HG02973 (cell line): ENCODE results near the gene PRKCH.
"Not testable (repeated sequence)": the region's sequence is repeated elsewhere in the genome, so short reads cannot be mapped to it uniquely, and the experiment has no call there.

Experiments used
- ATAC-seq: cut with Tn5 transposase; IDR thresholded peaks from one replicate; pipeline ENCODE4 v1.9.1; 2021; ENCODE audit warnings: moderate library complexity; ENCODE audit not compliant: unreplicated experiment

The PRKCH gene

DNA sequence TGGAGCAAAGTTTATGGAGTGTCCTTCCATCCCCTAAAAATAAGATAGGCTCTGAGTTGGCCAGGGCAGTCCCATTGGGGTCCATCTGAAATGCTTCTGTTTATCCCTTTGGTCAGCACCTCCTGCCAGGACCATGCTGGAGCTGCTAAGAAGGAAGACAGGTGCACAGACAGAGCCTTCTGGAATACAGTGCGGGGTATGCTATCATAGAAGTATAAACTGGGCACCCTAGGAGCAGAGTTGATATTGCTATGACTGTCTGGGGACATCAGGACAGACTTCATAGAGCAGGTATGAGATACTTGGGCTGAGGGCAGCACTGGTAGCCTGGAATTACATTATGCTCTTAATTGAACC is 203.5 kb downstream of the PRKCH start:
- no peak for ATAC-seq

DNA sequence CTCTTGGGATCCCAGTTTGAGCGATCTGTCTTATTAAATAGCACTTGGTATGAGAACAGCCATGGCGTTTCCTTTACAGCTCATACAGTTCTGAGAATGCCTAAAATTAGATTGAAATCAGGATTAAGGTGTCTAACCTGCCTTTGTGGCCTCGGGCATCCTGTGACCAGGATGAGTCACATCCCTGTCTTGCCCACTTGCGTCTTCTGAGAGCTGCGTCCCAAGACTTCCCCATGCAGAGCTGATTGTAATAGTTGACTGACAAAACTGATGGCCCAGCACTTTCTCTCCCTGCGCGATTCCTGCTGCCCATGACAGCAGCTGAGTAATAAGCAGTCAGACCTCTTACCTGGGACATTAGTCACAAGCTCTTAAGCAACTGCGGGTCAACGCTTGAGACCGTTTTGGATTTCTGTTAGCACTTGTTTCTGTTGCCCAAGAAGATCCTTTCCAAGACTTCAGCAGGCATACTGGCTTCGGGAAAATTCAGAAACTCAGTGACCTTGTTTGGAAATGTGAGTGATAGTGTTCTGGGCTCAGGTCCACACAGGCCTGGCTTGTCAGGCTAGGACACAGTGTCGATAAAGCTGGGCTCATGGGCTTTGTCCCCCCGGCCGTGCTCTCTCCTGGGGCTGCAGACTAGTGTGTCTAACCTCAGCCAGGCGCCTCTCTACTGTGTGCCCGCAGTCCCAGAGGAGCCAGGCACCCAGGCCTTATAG is 204.1 kb downstream of the PRKCH start:
- ATAC-seq = peak; percentile 84

- ATAC-seq = no peak
Observed at GRCh38 chr14:61526405-61527312, 205.3 kb downstream of the PRKCH start.

GRCh38 chr14:61527325-61528100 is 206.1 kb downstream of the PRKCH start:
- ATAC-seq = no peak

- no peak for ATAC-seq
Observed at GRCh38 chr14:61528591-61529021, 207.2 kb downstream of the PRKCH start.

GRCh38 chr14:61529360-61529759 is 208.0 kb downstream of the PRKCH start:
- ATAC-seq = not testable (repeated sequence)

DNA sequence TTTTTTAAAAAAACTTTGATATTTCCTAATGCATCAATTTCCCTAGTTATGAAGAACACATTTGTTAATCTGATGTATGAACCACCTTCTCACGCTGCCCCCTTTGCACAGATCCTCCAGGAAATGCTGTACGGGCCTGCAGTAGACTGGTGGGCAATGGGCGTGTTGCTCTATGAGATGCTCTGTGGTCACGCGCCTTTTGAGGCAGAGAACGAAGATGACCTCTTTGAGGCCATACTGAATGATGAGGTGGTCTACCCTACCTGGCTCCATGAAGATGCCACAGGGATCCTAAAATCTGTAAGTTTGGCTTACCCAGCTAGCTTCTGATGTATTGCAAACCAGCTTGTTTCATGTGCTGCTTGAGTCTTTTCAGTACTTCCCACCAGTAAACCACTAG is 208.9 kb downstream of the PRKCH start:
- ATAC-seq = no peak

- ATAC-seq = no peak
Observed at GRCh38 chr14:61530896-61531295, 209.5 kb downstream of the PRKCH start.

- ATAC-seq = no peak
Observed at GRCh38 chr14:61531465-61532122, 210.2 kb downstream of the PRKCH start.

DNA sequence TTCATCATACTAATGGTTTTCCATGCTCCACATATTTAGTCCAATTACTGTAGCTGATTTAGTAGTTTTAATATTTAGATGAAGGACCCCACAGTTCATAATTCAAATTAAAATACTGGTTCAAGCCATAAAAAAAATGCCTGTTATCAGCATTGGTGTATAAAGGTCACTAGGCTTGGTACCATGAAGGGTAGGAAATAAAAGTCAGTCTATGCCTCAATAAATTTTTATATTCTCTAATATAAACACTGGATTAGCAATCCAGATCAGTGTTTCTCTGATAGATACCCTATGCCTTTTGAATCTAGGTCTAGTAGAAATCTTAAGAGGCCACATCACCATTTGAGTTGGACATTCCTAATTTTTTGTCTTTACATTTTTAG is 210.7 kb downstream of the PRKCH start:
- no peak for ATAC-seq

DNA sequence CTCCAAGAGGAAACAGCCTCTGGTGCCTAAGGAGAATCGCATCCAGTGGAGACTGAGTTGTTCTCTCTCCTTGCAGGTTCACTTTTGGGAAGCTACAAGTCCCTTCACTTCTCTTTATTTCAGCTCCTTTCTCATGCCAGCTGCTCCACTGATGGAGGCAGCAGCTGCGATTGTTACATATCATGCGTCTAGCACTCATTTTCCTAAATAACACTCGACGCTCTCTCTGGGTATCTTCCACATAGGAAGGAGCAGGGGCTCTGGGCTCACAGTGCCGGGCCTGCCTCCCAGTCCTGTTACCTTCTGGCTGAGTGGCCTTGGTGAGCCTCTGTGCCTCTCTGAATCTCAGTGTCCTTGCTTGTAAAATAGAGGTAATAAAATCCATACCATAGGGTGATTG is 211.4 kb downstream of the PRKCH start:
- ATAC-seq = no peak

DNA sequence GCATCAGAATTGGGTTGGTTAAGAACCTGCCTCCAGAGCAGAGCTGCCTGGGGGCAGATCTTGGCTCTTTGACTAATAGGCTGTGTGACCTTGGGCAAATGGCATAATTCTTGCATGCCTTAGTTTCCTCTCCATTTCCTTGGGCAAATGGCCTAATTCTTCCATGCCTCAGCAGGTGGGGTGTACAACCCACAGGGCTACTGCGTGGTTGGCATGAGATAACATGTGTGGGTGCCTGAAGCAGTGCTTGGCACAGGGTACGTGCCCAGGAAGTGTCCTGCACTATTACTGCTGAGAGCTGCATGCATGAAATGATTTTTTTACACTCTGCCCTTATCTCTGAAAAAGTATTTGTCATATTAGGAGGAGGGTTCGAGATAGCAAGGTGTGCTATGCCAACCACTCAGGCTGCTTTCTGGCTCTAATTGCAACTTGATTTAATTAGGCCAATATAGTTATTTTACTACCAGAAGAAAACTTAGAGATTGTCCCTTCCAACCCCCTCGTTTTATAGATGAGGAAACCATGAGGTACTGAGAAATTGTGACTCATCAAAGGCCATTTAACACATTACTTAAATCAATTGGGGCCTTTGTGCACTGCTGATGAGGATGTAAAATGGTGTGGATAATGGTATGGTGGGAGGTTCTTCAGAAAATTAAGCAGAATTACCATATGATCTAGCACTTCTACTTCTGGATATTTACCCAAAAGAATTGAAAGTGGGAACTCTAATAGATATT is 212.3 kb downstream of the PRKCH start:
- no peak for ATAC-seq

- ATAC-seq = no peak
Observed at GRCh38 chr14:61535032-61535431, 213.7 kb downstream of the PRKCH start.

DNA sequence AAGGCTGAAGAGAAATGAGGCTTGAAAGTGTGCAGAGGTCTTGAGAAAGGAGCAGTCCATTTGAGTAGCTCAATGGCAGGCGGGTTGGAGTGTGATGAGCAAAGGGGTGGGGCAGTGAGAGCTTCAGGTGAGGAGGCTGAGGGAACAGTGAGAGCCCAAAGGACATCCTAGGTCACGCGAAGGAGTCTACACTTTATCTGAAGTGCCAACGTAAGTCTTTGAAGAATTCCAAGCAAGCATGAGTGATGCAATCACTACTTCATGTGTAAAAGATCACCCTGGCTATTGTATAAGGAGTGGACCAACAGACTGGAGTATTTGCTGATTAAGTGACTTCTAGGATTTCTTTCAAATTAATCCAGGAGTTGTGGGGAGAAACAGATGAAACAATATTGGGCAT is 214.1 kb downstream of the PRKCH start:
- ATAC-seq = no peak

GRCh38 chr14:61536661-61537562 is 215.5 kb downstream of the PRKCH start:
- no peak for ATAC-seq

DNA sequence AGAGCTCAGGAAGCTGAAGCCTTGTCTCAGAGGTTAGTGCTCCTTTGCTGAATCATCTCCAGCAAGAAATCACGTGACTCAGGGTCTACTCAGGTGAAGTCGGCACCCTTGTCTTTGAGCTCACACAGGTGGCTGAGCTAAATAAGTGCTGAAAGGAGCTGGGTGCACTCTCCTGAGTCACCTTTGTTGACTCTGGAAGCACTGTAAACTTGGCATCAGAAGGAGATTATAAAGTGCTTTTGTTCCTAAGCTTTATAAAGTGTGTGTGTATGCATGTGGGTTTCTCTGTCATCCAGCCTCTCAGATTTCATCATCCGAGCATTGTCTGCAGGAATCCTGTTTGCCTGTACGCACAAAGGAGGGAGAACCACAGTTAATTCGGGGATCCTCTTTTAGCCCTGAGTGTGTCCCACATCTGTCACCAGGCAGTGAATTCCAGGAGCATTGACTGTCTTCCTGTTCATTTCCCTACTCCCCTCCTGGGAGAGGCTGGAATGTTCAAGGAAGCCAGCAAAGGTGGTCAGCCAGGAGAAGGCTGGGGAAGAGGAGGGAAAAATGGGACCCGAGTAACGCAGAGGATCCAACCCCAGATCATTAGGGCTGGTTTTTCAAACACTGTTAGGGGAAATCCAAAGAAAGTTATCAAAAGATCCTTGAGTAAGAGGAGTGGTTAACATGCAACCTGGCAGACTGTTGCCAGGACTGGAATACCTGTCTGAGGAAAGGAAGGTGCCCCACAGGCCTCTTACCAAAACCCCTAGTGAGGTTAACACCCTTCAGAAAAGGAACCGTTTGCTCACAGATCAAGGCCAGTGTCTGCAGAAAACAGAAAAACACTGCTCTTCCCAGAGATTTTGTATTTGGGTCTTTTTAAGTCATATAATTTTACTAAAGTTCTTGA is 216.4 kb downstream of the PRKCH start:
- ATAC-seq = no peak

DNA sequence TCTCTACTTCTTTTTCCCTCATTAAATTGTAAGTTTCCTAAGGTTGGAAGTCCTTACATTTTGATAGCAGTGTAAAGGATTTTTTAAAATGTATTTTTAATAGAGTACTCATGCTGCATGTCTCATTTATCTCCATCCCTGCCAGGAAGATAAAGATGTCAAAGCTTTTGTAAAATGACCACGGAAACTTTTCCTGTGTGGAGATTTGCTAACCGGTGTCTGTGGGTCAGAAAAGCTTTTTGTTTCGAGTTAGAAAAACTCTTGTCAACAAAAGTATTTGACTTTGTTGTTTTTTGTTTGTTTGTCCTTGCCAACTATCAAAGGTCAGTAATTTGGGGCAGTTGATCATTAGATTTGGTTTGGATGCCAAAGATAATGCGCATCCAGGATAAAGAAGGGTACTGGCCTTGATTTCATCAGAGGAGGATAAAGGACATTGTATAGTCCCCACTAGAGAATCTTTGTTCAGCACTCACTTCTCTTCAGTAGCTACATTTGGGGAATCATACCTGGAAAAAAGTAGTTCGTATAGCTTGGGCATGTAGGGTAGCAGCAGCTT is 217.2 kb downstream of the PRKCH start:
- ATAC-seq = no peak

DNA sequence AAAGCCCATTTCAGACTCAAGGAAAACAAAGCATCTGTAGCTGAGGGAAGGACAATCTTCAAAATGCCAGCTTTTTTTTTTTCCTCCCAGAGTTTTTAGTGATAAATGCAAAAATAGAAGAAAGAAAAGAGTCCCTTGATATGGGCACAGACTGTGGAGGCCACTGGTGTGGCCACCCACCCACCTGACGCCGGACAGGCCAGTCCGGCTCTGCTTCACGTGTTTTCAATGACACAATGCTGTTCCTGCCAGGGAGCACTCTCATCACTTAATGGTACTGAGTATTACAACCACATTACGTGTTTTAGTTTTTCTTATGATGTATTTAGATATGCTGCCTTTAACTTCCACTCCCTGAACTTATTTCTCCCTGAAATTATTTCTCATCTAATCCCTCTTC is 218.3 kb downstream of the PRKCH start:
- no peak for ATAC-seq
